Measurements from ENCODE around the gene USP47. TPM values are rescaled to one million over a fixed set of nuclear protein-coding genes. Genes with fewer than 3 reads are reported as not detected.

USP47 gene
- total and polyA plus RNA-seq, 2 experiments from 2014 or later: 16.3 to 36.7 TPM

- Histone ChIP-seq H3K27me3 (ENCODE audit: insufficient read depth) (no peaks in the 10 kb centered on the region), H3K4me3 (no peak overlapping the region), H4K20me1 (replicated peaks; ENCODE audit: insufficient read depth) (no peaks in the 10 kb centered on the region), H3K4me2 (no peak overlapping the region), H3K27ac (ENCODE audit: low read depth) (no peak overlapping the region), H3K36me3 (ENCODE audit: insufficient read depth) (no peaks in the 10 kb centered on the region), H3F3A (replicated peaks; ENCODE audit: low read depth) (no peaks in the 10 kb centered on the region), H3K4me1 (ENCODE audit: insufficient read depth) (peaks cover 10% of the 10 kb centered on the region; the same call in 1 of the 2 replicates), H3K9me2 (ENCODE audit: insufficient read depth) (no peaks in the 10 kb centered on the region), H2AFZ (no peak overlapping the region), H3K79me2 (replicated peaks; ENCODE audit: insufficient read depth) (no peaks in the 10 kb centered on the region)
- DNase-seq (ENCODE audit: low spot score): no peak
- TF ChIP-seq ETS1 (IDR thresholded peaks at IDR 0.05) (no peak), POLR2AphosphoS5 (IDR thresholded peaks at IDR 0.05; ENCODE audit: low read depth) (no peak), JUNB (IDR thresholded peaks at IDR 0.05; ENCODE audit: unreplicated experiment) (no peak), CREB1 (CRISPR knock-in tag; IDR thresholded peaks at IDR 0.05; ENCODE audit: low read depth) (no peak), ZNF331 (CRISPR knock-in tag; IDR thresholded peaks at IDR 0.05; ENCODE audit: low read depth) (no peak), STAT1 (IDR thresholded peaks at IDR 0.05; ENCODE audit: unreplicated experiment) (no peak), ZNF462 (CRISPR knock-in tag; IDR thresholded peaks at IDR 0.05) (no peak), EZH2 (IDR thresholded peaks at IDR 0.05; ENCODE audit: low read depth, unreplicated experiment) (no peak)
- no peak overlapping the region for H3K4me3 Mint-ChIP-seq
- H3K4me1 Mint-ChIP-seq: peaks cover 18% of the 10 kb centered on the region
- peaks cover 3% of the 10 kb centered on the region for H3K27me3 Mint-ChIP-seq (ENCODE audit: insufficient read depth, low read depth, poor library complexity)
- H3K36me3 Mint-ChIP-seq (ENCODE audit: low read depth): peaks cover 18% of the 10 kb centered on the region
- no peak for ATAC-seq
- H3K27ac Mint-ChIP-seq: no peak overlapping the region; the same call in 1 of the 2 replicates
- no peaks in the 10 kb centered on the region; the same call in 2 of the 3 replicates for H3K9me3 Mint-ChIP-seq
Observed at GRCh38 chr11:11982975-11983374, 141.2 kb downstream of the USP47 start.
